ENCODE measurements around the gene TJP3.

- no peak for TF ChIP-seq SUZ12 (IDR thresholded peaks at IDR 0.05; ENCODE audit: extremely low read depth, insufficient read depth, insufficient read length)
- no peak for TF ChIP-seq YY1 (IDR thresholded peaks at IDR 0.05; ENCODE audit: insufficient read depth, insufficient read length)
- no peak for TF ChIP-seq ZNF274 (IDR thresholded peaks at IDR 0.05; ENCODE audit: low read depth, low read length)
Observed at GRCh38 chr19:3725640-3726310, 17.6 kb downstream of the TJP3 start.
